NT2/D1 (cell line): ENCODE measurements around the gene MYL11.

Experiments
- SUZ12 ChIP-seq: IDR thresholded peaks from 2 replicates; pipeline ENCODE4 v1.6.1; 2011; ENCODE audit not compliant: insufficient read length, insufficient read depth; ENCODE audit errors: extremely low read depth
- ZNF274 ChIP-seq: IDR thresholded peaks from 2 replicates; pipeline ENCODE4 v1.6.1; 2011; ENCODE audit warnings: mild to moderate bottlenecking, low read depth, low read length

GRCh38 chr16:30401768-30402425 is 27.3 kb downstream of the MYL11 start:
- TF ChIP-seq SUZ12 (no peak), ZNF274 (no peak)
